ENCODE data around the gene FAM193B.

Gene FAM193B

GRCh38 chr5:177500685-177501522 is 53.5 kb downstream of the FAM193B start:
- DNase-seq (ENCODE audit: low read depth): peak; percentile 74

GRCh38 chr5:177499842-177500241 is 54.5 kb downstream of the FAM193B start:
- DNase-seq (ENCODE audit: low read depth): no peak

GRCh38 chr5:177498013-177498787 is 56.2 kb downstream of the FAM193B start:
- no peak for DNase-seq (ENCODE audit: low read depth)

- peak; percentile 97 for DNase-seq (ENCODE audit: low read depth)
Measured at GRCh38 chr5:177497292-177498012, 56.9 kb downstream of the FAM193B start, which contains the start of gene PDLIM7. Gene PDLIM7, minus strand, starts transcription at chr5:177497604. Its CDS starts 1,092 bp downstream, at chr5:177496512.

GRCh38 chr5:177496727-177497291 is 57.6 kb downstream of the FAM193B start:
- DNase-seq (ENCODE audit: low read depth): peak; percentile 86

- DNase-seq (ENCODE audit: low read depth): peak; percentile 37
Measured at GRCh38 chr5:177496070-177496726, 58.2 kb downstream of the FAM193B start.

- DNase-seq (ENCODE audit: low read depth): peak; percentile 85
Measured at GRCh38 chr5:177495243-177496060, 58.9 kb downstream of the FAM193B start.

- DNase-seq (ENCODE audit: low read depth): peak; percentile 40
Measured at GRCh38 chr5:177494346-177495195, 59.8 kb downstream of the FAM193B start.

- no peak for DNase-seq (ENCODE audit: low read depth)
Measured at GRCh38 chr5:177493795-177494345, 60.5 kb downstream of the FAM193B start.

GRCh38 chr5:177492841-177493240 is 61.5 kb downstream of the FAM193B start:
- DNase-seq (ENCODE audit: low read depth): no peak

- no peak for DNase-seq (ENCODE audit: low read depth)
Measured at GRCh38 chr5:177491983-177492746, 62.2 kb downstream of the FAM193B start.

- DNase-seq (ENCODE audit: low read depth): no peak
Measured at GRCh38 chr5:177491429-177491945, 62.9 kb downstream of the FAM193B start.

- no peak for DNase-seq (ENCODE audit: low read depth)
Measured at GRCh38 chr5:177490992-177491391, 63.4 kb downstream of the FAM193B start.

- no peak for DNase-seq (ENCODE audit: low read depth)
Measured at GRCh38 chr5:177490311-177490991, 63.9 kb downstream of the FAM193B start.

GRCh38 chr5:177489119-177489716 is 65.1 kb downstream of the FAM193B start:
- no peak for DNase-seq (ENCODE audit: low read depth)

GRCh38 chr5:177487975-177488374 is 66.4 kb downstream of the FAM193B start:
- DNase-seq (ENCODE audit: low read depth): no peak

GRCh38 chr5:177487144-177487543 is 67.2 kb downstream of the FAM193B start:
- no peak for DNase-seq (ENCODE audit: low read depth)

All from fibroblast of gingiva (primary cell).